Islet of Langerhans (tissue), 1 donor: ENCODE data around the gene IP6K3.

ENCODE experiments used
- FAIRE-seq: peaks from one replicate; lab custom pipeline; 2011; peaks lifted over from hg19 to GRCh38; lab: Jason Lieb, UNC

The IP6K3 gene

GRCh38 chr6:33722103-33722623, 24.5 kb downstream of the IP6K3 start:
- FAIRE-seq: no peak

GRCh38 chr6:33721508-33721907, 25.2 kb downstream of the IP6K3 start:
- FAIRE-seq: no peak

- no peak for FAIRE-seq
Measured at GRCh38 chr6:33720998-33721397, 25.7 kb downstream of the IP6K3 start.

GRCh38 chr6:33719326-33719987, 27.2 kb downstream of the IP6K3 start:
- no peak for FAIRE-seq

GRCh38 chr6:33718713-33719112, 28.0 kb downstream of the IP6K3 start:
- FAIRE-seq: no peak

GRCh38 chr6:33717934-33718455, 28.7 kb downstream of the IP6K3 start:
- no peak for FAIRE-seq

GRCh38 chr6:33716890-33717632, 29.6 kb downstream of the IP6K3 start:
- no peak for FAIRE-seq

- FAIRE-seq: no peak
Measured at GRCh38 chr6:33716379-33716778, 30.3 kb downstream of the IP6K3 start.

GRCh38 chr6:33714385-33715040, 32.2 kb downstream of the IP6K3 start:
- FAIRE-seq: no peak

- FAIRE-seq: no peak
Measured at GRCh38 chr6:33713786-33714185, 32.9 kb downstream of the IP6K3 start.

GRCh38 chr6:33712914-33713313, 33.8 kb downstream of the IP6K3 start:
- no peak for FAIRE-seq

GRCh38 chr6:33711140-33712129, 35.3 kb downstream of the IP6K3 start, which contains the start of gene UQCC2:
Gene UQCC2 (minus strand): TSS chr6:33711700. CDS start chr6:33711686, 14 bp downstream.
- no peak for FAIRE-seq

GRCh38 chr6:33710296-33711121, 36.2 kb downstream of the IP6K3 start:
- no peak for FAIRE-seq

- FAIRE-seq: no peak
Measured at GRCh38 chr6:33709605-33710295, 37.0 kb downstream of the IP6K3 start.

- no peak for FAIRE-seq
Measured at GRCh38 chr6:33708516-33709204, 38.0 kb downstream of the IP6K3 start.

GRCh38 chr6:33707771-33708170, 38.9 kb downstream of the IP6K3 start:
- no peak for FAIRE-seq

GRCh38 chr6:33705955-33706725, 40.6 kb downstream of the IP6K3 start:
- no peak for FAIRE-seq

GRCh38 chr6:33705268-33705885, 41.3 kb downstream of the IP6K3 start:
- no peak for FAIRE-seq
